Activated CD4-positive, CD25-positive, alpha-beta regulatory T cell treated with anti-CD3 and anti-CD28 coated beads, Interleukin-2, amount 50 U/mL, for 16 hours (primary cell): ENCODE data around the gene ZDHHC8.

Experiments
- DNase-seq: peaks from one replicate; pipeline ENCODE4 v3.0.0-alpha.2; 2020; ENCODE audit warnings: low read depth, low spot score

The ZDHHC8 gene

GRCh38 chr22:20196094-20196842 is 64.7 kb downstream of the ZDHHC8 start:
- no peak for DNase-seq
